NCI-H774 (cell line): ENCODE results near the gene MAGI1.
"Not testable (repeated sequence)": the region's sequence is repeated elsewhere in the genome, so short reads cannot be mapped to it uniquely, and the experiment has no call there.

Experiments
- DNase-seq: peaks from one replicate; lab custom pipeline; 2025; lab: John Stamatoyannopoulos, UW

The MAGI1 gene

DNA sequence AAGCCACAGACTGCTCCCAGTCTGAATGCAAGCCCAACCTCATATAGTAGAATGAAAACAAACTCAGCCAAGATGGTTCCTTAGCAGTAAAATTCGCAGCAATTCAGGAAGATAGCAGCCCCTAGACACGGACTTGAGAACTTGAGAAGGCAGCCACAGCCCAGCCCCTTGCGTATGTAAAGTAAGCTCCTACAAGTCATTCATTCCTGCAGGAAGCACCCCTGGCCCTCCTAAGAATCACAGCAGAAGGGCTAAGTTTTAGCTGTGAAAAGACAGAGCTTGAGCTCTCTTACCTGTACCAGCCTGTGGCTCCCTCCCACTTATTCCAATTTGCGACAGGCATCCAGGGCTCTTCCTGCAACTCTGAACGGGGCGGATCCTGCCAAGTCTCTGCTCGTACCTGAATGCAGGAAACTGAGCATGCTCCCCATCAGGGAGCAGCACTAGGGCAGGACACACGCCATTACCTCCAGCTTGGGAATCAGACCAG is 136.4 kb downstream of the MAGI1 start:
- DNase-seq, result no peak

DNA sequence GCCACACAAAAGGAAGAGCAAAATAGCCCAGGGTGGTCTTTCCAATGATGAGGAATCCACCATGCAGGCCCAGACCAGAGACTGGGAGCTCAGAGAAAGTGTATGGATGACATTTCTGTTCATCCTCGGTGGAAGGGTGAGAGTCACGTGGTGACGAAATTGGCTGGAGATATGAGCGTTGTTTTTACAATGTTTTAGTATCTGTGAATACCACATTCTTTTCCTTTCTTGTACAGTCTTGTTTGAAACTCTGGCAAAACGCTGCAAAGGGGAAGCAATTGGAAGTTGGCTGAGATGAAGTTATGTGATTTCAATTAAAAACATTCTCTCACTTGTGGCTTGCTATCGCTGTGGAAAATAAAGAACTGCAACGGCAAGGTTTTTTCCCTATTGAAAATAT is 137.5 kb downstream of the MAGI1 start:
- DNase-seq, result no peak

- DNase-seq, result no peak
These were observed 139.5 kb downstream of the MAGI1 start for GRCh38 chr3:65899226-65899625.

- no peak for DNase-seq
These were observed 141.0 kb downstream of the MAGI1 start for GRCh38 chr3:65897766-65898165.

DNA sequence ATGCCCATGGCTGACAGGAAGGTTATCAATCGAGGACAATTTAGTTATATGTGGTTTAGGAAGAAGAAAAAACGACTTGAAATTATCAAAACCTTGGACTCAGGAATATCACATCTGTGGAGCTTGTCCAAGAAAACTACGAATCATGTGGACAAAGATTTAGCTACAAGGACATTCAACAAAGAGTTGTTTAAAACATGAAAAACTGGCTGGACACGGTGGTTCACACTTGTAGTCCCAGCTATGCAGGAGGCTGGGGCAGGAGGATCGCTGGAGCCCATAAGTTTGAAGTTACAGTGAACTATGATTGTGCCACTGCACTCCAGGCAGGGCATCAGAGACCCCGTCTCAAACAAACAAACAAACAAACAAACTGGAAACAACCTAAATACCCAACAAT is 142.4 kb downstream of the MAGI1 start:
- DNase-seq, result no peak

- no peak for DNase-seq
These were observed 143.9 kb downstream of the MAGI1 start for GRCh38 chr3:65894679-65895453.

DNA sequence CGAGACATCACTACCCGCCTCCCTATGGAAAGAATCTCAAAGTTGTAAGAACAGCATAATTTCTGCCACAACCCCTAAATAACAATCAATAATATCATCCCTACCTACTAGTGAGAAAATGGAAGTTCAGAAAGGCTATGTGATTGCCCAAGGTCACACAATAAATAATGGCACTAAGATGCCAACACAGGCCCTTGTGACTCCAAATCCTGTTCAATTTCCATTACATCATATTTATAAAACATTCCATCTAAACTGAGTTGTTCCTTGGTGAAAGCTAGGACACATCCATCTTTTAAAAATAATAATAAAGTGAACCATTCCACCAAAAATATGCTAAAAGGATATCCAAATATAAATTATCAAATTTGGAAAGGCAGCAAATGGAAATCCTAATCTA is 144.6 kb downstream of the MAGI1 start:
- DNase-seq, result no peak

DNA sequence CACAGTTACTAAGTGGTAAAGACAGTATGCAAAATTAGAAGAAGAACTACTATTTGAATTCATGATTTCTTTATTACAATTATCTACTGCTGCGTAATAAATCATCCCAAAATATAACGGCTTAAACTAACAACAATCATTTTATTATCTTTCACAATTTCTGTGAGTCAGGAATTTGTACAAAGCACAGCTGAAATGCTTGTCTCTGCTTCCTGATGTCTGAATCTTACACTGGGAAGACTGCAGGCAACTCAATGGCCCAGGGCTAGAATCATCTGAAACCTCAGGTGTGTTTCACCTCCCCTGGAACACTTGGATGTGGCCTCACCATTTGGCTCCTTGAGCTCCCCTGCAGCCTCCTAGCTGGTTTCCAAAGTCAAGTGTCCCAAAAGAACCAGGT is 145.1 kb downstream of the MAGI1 start:
- no peak for DNase-seq

- DNase-seq, result not testable (repeated sequence)
These were observed 147.2 kb downstream of the MAGI1 start for GRCh38 chr3:65891477-65891876.

DNA sequence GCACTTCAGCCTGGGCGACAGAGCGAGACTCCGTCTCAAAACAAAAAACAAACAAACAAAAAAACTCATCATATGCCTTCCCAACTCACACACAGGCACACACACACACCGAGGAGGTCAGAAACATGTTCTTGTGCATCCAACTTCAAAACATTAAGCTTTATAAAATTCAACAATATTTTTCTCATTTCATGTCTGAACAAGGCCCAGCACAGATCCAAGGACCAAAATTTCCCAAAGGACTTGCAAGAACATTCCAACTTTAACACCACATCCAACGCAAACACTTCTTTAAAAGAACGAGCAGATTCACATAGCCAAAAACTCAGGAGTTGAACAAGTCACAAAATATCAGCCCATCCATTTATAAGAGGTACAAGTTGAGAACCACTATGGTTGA is 148.4 kb downstream of the MAGI1 start:
- DNase-seq, result no peak

DNA sequence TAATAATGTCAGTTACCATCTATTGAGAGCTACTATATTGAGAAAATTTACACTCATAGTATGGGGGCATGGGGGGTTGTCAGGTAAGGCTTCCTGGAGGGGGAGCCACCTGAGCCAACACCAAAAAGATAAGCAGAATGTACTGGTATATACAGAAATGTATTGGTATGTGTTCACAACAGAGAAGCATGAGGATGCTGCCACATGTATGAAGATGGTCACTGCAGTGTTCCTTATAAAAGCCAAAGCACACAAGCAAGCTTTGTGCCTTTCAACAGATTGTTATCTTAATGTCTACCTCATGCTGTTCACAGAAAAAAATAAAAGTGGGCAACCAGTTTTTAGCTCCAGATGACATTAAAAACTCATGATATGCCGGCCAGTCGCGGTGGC is 149.0 kb downstream of the MAGI1 start:
- DNase-seq, result no peak

DNA sequence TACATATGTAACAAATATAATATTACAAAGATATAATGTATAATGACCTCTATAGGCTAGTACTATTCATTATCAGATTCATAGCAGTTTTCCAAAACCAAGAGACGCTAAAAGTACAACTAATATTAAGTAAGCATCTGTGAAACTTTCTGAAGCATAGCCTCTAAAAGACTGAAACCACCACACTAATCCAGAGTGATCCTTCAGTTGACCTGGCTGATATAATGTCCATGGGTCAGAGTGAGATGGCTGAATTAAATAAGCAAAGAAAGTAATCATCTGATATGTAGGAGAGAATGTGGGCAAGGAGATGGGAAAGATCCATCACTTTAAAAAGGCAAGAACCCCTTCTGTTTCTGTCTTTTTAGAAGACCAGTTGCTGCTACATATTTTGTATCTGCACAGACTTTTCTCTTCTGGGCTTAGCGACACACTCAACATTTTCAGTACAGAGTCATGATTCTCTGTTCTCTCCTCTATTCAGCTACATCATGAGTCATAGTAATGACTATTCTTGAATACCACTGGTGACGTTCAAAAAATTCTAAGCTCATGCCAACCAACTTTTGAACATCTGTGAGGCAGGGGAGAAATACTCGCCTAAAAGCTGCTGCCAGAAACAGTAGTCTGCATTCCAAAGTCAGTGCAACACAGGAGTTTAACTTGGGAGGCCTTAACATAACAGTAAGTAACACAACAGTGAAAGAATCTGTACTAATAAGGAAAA is 149.6 kb downstream of the MAGI1 start:
- no peak for DNase-seq

- no peak for DNase-seq
These were observed 150.5 kb downstream of the MAGI1 start for GRCh38 chr3:65888196-65888595.

GRCh38 chr3:65886391-65886790 is 152.3 kb downstream of the MAGI1 start:
- no peak for DNase-seq

- no peak for DNase-seq
These were observed 154.6 kb downstream of the MAGI1 start for GRCh38 chr3:65884071-65884470.

DNA sequence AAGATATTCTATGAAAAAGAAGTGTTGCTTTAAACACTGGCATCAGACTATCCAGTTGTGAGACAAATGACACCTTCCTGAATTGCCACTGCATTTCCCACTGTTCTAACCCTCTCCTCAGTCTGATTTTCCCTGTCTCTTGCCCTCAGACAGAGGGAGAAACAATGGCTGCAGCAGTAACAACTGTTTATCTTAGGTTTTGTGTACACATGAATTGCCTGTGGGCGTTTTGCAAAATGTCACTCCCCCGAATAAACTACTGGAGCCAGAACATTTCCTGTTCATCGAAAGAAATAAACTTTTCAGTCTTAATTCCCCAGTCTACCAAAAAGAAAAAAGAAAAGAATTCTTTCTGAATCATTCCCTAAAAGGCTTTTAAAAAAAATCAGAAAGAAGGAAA is 155.1 kb downstream of the MAGI1 start:
- DNase-seq, result peak; percentile 48

- no peak for DNase-seq
These were observed 158.4 kb downstream of the MAGI1 start for GRCh38 chr3:65880350-65880749.

DNA sequence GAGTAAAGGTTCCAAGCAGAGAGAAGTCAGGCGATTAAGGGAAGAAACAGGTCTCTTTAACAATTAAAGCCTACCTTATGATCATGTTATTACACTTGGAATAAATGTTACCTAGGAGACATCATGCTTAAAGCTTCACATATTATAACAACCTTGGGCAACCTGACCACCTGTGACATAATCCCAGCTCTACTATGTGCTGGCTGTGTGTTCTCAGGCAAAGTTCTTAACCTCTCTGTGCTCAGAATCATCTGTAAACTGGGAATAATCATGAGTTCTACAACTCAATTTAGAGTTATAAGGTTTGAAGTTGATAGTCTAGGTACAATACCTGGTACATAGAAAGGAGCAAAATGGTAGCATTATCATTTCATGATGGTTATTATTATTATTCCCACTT is 159.3 kb downstream of the MAGI1 start:
- no peak for DNase-seq

GRCh38 chr3:65878831-65879230 is 159.9 kb downstream of the MAGI1 start:
- no peak for DNase-seq

GRCh38 chr3:65877160-65877559 is 161.6 kb downstream of the MAGI1 start:
- no peak for DNase-seq

DNA sequence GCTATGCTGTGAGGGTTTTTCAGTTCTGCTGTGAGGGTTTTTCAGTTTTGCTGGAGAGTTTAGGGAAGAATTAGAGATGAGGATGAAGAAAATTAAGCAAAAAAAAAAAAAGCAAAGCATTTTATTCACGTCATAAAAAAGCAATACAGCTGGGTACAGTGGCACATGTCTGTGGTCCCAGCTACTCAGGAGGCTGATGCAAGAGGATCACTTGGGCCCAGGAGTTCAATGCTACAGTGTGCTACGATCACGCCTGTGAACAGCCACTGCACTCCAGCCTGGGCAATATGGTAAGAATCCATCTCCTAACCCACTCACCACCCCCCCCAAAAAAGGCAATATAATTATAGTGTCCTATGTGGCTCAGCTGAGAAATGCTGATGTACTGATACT is 162.7 kb downstream of the MAGI1 start:
- DNase-seq, result no peak

DNA sequence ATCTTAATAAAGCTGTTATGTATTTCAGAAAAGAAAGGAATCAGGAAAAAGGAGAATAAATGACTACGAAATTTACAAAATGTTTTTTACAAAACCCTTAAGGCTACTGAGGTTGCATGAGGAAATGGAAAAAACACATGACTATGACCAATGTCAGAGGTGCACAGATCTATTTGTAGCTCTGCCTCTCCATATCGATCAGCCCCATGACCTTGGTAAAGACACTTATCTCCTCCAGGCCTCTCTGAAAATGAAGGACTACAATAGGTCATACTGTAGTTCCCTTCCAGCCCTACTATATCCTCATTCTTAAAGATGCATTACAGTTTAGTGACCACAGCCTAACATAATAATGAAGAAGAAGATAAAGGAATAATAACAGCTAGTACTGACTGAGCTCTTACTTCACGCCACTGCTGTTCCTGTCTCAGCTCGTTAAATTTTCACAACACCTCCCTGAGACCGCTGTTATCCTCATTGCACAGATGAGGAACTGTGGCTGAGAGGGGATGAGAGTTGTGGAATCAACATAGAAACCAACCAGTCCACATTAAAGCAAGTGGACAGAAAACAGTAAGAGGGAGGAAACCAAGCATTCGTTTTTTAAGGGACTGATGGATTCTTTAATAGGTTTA is 163.2 kb downstream of the MAGI1 start:
- no peak for DNase-seq

- no peak for DNase-seq
These were observed 164.8 kb downstream of the MAGI1 start for GRCh38 chr3:65873869-65874268.
